Thyroid gland (tissue), 4 donors: ENCODE data around the gene PPP1R3F. TPM values are rescaled to one million over a fixed set of nuclear protein-coding genes. Genes with fewer than 3 reads are reported as not detected.
"Not testable (repeated sequence)": the region's sequence is repeated elsewhere in the genome, so short reads cannot be mapped to it uniquely, and the experiment has no call there.

ENCODE experiments used
- DNase-seq, 2 donors: peaks; one replicate each; pipeline ENCODE4 v3.0.0-alpha.2; 2019
- H3K27ac ChIP-seq, 3 donors: fragments of 200-600 bp; sonication (generic); 1 replicate in 2 of 3; 2 replicates in 1 of 3; pipeline ENCODE4 v1.5.1; 2016 to 2019; ENCODE audit warnings: mild to moderate bottlenecking in 1 of 3, moderate library complexity in 1 of 3
- H3K27me3 ChIP-seq: fragments of 200-600 bp; sonication (generic); one replicate; pipeline ENCODE4 v1.5.1; 2019
- H3K36me3 ChIP-seq, 2 donors: fragments of 200-600 bp; sonication (generic); one replicate each; pipeline ENCODE4 v1.5.1; 2016 to 2019
- H3K4me1 ChIP-seq, 2 donors: fragments of 200-600 bp; sonication (generic); one replicate each; pipeline ENCODE4 v1.5.1; 2017 to 2019
- H3K4me3 ChIP-seq, 3 donors: fragments of 200-600 bp; sonication (generic); replicated peaks in 1 of 3; 1 replicate in 2 of 3; 2 replicates in 1 of 3; pipeline ENCODE4 v1.5.1; 2016; ENCODE audit warnings: mild to moderate bottlenecking in 1 of 3
- H3K9me3 ChIP-seq: fragments of 200-600 bp; sonication (generic); one replicate; pipeline ENCODE4 v1.5.1; 2017
- CTCF ChIP-seq, 6 experiments: fragments of 200-600 bp in 3 of 6; fragments of 450-650 bp in 3 of 6; sonication (generic) in 3 of 6; IDR thresholded peaks; one replicate each; pipeline ENCODE4 v1.5.1; 2016 to 2019; ENCODE audit warnings: antibody characterized with exemption in 6 of 6, mild to moderate bottlenecking in 2 of 6, inconsistent platforms in 1 of 6, moderate library complexity in 1 of 6
- POLR2A ChIP-seq, 2 donors: fragments of 450-650 bp; IDR thresholded peaks; one replicate each; pipeline ENCODE4 v1.6.1; 2017; ENCODE audit warnings: antibody characterized with exemption in 2 of 2, mild to moderate bottlenecking in 2 of 2, moderate library complexity in 1 of 2
- WGBS, 2 donors: methylation state at CpG; one replicate each; pipeline ENCODE4 v1.1.5; 2017; 5-methylcytosine and 5-hydroxymethylcytosine counted together
- intact Hi-C: fragments of 100-400 bp; cut with DNase I; formaldehyde crosslinking; loops from one replicate; pipeline ENCODE4 v1.15.1; 2023
- total RNA-seq, 4 donors: library from RNA; depleted of rRNA; stranded (reverse); fragments of >200 nt; gene quantifications; one replicate each; pipeline ENCODE4 v1.2.3, GENCODE V29; 2016

PPP1R3F gene
- total RNA-seq, 4 donors from 2014 or later = 7.7 to 15.7 (median 12.5) TPM

GRCh38 chrX:49292400-49293362, 23.1 kb downstream of the PPP1R3F start:
- Histone ChIP-seq H3K4me3 (no peak overlapping the region), H3K27ac (no peak overlapping the region), H3K4me1 (no peaks in the 10 kb centered on the region), H3K27me3 (no peaks in the 10 kb centered on the region), H3K36me3 (no peaks in the 10 kb centered on the region), H3K9me3 (no peaks in the 10 kb centered on the region)
- intact Hi-C loops = no loop called here
- no peak for DNase-seq
- TF ChIP-seq CTCF (IDR thresholded peaks at IDR 0.05) (no peak), POLR2A (IDR thresholded peaks at IDR 0.05) (no peak)
- WGBS, 2 donors = 70 to 92% methylated on average over 6 to 7 of the region's 17 CpGs

GRCh38 chrX:49299293-49299692, 29.7 kb downstream of the PPP1R3F start:
- H3K9me3 ChIP-seq, DNase-seq, H3K27ac ChIP-seq, intact Hi-C loops, H3K27me3 ChIP-seq, H3K36me3 ChIP-seq, H3K4me1 ChIP-seq, H3K4me3 ChIP-seq: not testable (repeated sequence)
- 67% methylated on average over 1 of the region's 5 CpGs; no CpG with 5 or more reads in 1 of the 2 donors for WGBS, 2 donors

GRCh38 chrX:49300703-49301102, 31.1 kb downstream of the PPP1R3F start:
- Histone ChIP-seq H3K4me1 (no peaks in the 10 kb centered on the region), H3K27me3 (no peaks in the 10 kb centered on the region), H3K9me3 (no peaks in the 10 kb centered on the region), H3K36me3 (no peaks in the 10 kb centered on the region), H3K27ac (no peak overlapping the region), H3K4me3 (no peak overlapping the region)
- no peak for DNase-seq
- WGBS, 2 donors = 94 to 95% methylated on average over 1 of the region's 1 CpG
- TF ChIP-seq CTCF (IDR thresholded peaks at IDR 0.05) (no peak), POLR2A (IDR thresholded peaks at IDR 0.05) (no peak)
- intact Hi-C loops = no loop called here

DNA sequence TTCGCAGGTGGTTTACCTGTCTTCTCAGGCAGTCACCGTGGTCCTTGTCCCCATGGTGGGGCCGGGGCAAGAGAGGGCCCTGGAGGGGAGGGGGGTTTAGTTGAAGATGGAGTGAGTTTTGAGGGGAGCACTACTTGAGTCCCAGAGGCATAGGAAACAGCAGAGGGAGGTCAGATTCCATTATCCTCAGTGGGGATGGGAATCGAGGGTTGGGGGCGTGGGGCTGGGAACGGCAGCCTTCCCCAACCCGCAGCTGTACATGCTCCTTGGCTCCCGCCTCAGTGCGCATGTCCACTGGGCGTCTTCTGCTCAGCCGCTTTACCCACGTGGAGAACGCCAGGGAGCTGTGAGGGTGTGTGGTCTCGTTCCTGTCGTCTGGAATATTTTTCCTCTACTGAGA, 33.8 kb downstream of the PPP1R3F start, which contains the start of gene GAGE10:
Gene GAGE10, plus strand, starts transcription at position 301 of the 400 bp plus-strand sequence. CDS start 1,214 bp downstream, outside the sequence.
- Histone ChIP-seq H3K36me3 (no peaks in the 10 kb centered on the region), H3K4me3 (no peak within 1 kb of the TSS), H3K27me3 (no peaks in the 10 kb centered on the region), H3K4me1 (no peaks in the 10 kb centered on the region), H3K9me3 (no peaks in the 10 kb centered on the region), H3K27ac (no peak within 1 kb of the TSS)
- no peak for DNase-seq
- WGBS, 2 donors = 90 to 93% methylated on average over 6 to 7 of the region's 15 CpGs
- intact Hi-C loops = no loop called here
- TF ChIP-seq POLR2A (IDR thresholded peaks at IDR 0.05) = no peak
- TF ChIP-seq CTCF (IDR thresholded peaks at IDR 0.05) = no peak

- H3K27me3 ChIP-seq, DNase-seq, H3K9me3 ChIP-seq, H3K27ac ChIP-seq, H3K36me3 ChIP-seq, H3K4me1 ChIP-seq, intact Hi-C loops, H3K4me3 ChIP-seq: not testable (repeated sequence)
- 85 to 87% methylated on average over 2 of the region's 2 CpGs for WGBS, 2 donors
Observed at GRCh38 chrX:49307775-49308174, 38.2 kb downstream of the PPP1R3F start.

DNA sequence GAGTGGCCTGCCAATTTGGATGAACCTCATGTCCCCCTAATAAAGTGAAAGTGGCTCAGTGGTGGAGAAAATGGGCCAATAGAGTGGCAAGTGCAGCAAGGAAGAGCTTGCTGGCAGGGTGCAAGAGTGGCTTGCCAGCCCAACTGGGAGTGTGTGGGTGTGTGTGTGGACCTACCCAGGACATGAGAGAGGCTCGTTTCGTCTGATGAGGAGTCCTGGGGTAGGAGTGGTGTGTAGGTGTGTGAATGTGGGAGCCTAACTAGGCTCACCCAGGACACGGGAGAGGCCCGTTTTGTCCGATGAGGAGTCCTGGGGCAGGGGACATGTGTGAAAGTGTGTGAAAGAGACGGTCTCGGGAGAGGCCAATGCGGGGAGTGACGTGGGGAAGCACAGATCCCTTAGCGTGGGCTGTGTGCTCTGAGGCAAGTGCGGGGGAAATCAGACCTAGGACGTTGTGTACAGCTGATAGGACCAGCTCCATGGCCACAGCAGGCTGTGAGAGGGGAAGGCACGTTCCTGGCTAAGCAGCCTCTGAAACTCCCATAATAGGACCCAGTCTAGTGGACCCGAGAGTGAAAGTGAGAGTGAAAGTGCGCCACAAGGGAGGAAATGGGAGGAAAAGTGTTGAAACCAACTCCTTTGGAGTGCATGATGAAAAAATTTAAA, 39.1 kb downstream of the PPP1R3F start:
- H3K27ac ChIP-seq = peak overlapping the region; percentile 20 to 85 (median 52)
- H3K36me3 ChIP-seq = no peaks in the 10 kb centered on the region
- intact Hi-C loops = no loop called here
- no peaks in the 10 kb centered on the region for H3K9me3 ChIP-seq
- 51 to 70% methylated on average over 15 of the region's 15 CpGs for WGBS, 2 donors
- TF ChIP-seq CTCF (IDR thresholded peaks at IDR 0.05) (no peak), POLR2A (IDR thresholded peaks at IDR 0.05) (no peak)
- H3K4me3 ChIP-seq = peak overlapping the region in 1 of 3 donors; percentile 7
- no peaks in the 10 kb centered on the region for H3K27me3 ChIP-seq
- no peaks in the 10 kb centered on the region for H3K4me1 ChIP-seq
- peak in 1 of 2 donors; percentile 14 for DNase-seq
